ENCODE results near the gene CCDC50.

CCDC50 gene

DNA sequence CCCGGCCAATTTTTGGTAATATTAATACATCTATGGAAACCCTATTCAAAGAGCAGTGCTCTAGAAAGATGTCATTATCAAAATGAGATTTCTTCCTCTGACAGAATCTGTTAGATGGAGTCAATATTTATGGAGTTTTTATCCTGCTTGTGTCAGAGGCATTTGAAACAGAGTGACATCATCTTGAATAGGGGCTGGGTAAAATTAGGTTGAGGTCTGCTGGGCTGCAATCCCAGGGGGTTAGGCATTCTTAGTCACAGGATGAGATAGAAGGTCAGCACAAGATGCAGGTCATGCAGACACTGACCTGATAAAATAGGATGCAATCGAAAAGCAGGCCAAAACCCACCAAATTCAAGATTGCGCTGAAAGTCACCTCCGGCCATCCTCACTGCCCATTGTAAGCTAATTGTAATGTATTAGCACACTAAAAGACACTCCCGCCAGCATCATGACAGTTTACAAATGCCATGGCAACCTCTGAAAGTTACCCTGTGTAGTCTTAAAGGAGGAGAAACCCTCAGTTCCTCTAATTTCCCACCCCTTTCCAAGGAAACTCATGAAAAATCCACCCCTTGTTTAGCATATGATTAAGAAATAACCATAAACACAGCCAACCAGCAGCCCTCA lies 27.3 kb upstream of the CCDC50 start:
- Histone ChIP-seq H3K9me3 (ENCODE audit: low read length) (no peaks in the 10 kb centered on the region), H3K36me3 (ENCODE audit: insufficient read depth, low read length) (no peaks in the 10 kb centered on the region), H2AFZ (ENCODE audit: low read depth, low read length) (no peak overlapping the region), H3K4me3 (ENCODE audit: low read length) (no peak overlapping the region), H3K27me3 (ENCODE audit: insufficient read depth, low read length) (no peaks in the 10 kb centered on the region), H3K4me1 (ENCODE audit: insufficient read depth, low read length) (peaks cover 11% of the 10 kb centered on the region)

DNA sequence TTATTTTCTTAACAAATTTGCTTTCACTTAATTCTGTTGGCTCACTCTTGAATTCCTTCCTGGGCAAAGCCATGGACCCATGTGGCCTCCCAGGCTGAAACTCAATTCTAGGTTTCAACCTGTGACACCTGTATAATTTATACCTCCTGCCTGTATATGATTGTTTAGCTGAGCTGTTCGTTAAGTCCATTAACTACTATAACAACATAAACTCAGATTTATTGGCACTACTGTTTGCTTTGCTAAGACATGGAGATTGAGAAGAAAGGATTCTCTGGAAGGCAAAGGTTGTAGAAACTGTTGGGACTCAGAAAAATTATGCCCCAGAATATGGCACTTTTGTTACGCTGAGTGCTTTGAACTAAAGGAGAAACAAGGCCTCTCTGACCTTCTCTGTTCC lies 26.7 kb upstream of the CCDC50 start:
- H3K4me1 ChIP-seq (ENCODE audit: insufficient read depth, low read length), result peaks cover 11% of the 10 kb centered on the region
- H3K36me3 ChIP-seq (ENCODE audit: insufficient read depth, low read length), result no peaks in the 10 kb centered on the region
- no peaks in the 10 kb centered on the region for H3K9me3 ChIP-seq (ENCODE audit: low read length)
- H3K27me3 ChIP-seq (ENCODE audit: insufficient read depth, low read length), result no peaks in the 10 kb centered on the region
- no peak overlapping the region for H3K4me3 ChIP-seq (ENCODE audit: low read length)
- H2AFZ ChIP-seq (ENCODE audit: low read depth, low read length), result no peak overlapping the region

DNA sequence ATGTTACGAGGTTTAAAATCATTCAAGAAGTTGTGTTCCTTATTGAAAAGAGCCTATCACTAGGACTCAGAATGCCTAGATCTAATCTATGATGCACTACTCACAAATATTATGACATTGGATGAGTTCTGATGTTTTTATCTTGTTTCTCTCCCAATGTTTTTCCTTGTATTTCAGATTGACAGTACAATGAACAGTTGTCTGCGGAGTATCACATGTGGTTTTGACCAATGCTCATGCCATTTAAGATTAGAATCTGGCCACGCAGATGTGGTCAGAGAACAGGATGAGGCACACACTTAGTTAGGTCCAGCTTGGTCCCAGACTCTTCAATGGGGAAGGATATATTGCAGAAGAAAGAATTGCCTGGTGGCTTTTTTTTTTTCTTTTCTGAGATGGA lies 25.6 kb upstream of the CCDC50 start:
- Histone ChIP-seq H3K9me3 (ENCODE audit: low read length) (no peaks in the 10 kb centered on the region), H3K36me3 (ENCODE audit: insufficient read depth, low read length) (no peaks in the 10 kb centered on the region), H3K4me3 (ENCODE audit: low read length) (no peak overlapping the region), H2AFZ (ENCODE audit: low read depth, low read length) (no peak overlapping the region), H3K4me1 (ENCODE audit: insufficient read depth, low read length) (peaks cover 11% of the 10 kb centered on the region), H3K27me3 (ENCODE audit: insufficient read depth, low read length) (no peaks in the 10 kb centered on the region)

DNA sequence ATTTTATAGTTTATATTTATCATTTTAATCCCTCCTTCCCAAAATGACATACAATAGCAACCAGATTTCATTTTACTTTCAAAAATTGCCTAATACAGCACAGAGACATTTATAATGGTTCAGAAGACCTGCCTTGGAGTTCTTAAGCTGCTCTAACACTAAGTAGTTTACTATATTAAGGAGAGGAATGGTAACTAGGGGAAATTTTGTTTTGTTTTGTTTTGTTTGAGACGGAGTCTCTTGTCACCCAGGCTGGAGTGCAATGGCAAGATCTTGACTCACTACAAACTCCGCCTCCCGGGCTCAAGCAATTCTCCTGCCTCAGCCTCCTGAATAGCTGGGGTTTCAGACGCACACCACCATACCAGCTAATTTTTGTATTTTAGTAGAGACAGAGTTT lies 22.8 kb upstream of the CCDC50 start:
- H3K27me3 ChIP-seq (ENCODE audit: insufficient read depth, low read length), result no peaks in the 10 kb centered on the region
- no peaks in the 10 kb centered on the region for H3K9me3 ChIP-seq (ENCODE audit: low read length)
- H3K36me3 ChIP-seq (ENCODE audit: insufficient read depth, low read length), result no peaks in the 10 kb centered on the region
- no peak overlapping the region for H3K4me3 ChIP-seq (ENCODE audit: low read length)
- H2AFZ ChIP-seq (ENCODE audit: low read depth, low read length), result no peak overlapping the region
- H3K4me1 ChIP-seq (ENCODE audit: insufficient read depth, low read length), result peaks cover 11% of the 10 kb centered on the region

DNA sequence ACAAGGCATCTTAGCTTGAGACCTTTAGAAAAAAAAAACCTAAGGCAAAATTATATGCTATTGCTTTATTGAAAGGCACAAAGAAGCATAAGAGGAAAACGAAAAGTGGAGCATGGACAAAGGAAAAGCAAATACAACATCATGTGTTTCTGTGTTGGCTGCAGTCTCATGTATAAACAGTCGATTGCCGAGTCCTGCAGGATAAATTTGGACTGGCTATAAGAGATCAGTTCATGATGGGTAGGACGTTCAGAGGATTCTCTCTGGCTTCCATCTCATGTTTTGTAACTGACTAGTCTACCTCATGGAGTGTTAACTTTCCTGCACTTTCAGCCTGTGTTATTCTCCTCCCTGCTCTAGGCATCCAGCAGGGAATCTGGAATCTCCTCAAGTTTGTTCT lies 21.9 kb upstream of the CCDC50 start:
- Histone ChIP-seq H3K4me3 (ENCODE audit: low read length) (no peak overlapping the region), H2AFZ (ENCODE audit: low read depth, low read length) (no peak overlapping the region), H3K4me1 (ENCODE audit: insufficient read depth, low read length) (peaks cover 5% of the 10 kb centered on the region), H3K27me3 (ENCODE audit: insufficient read depth, low read length) (no peaks in the 10 kb centered on the region), H3K9me3 (ENCODE audit: low read length) (no peaks in the 10 kb centered on the region), H3K36me3 (ENCODE audit: insufficient read depth, low read length) (no peaks in the 10 kb centered on the region)

DNA sequence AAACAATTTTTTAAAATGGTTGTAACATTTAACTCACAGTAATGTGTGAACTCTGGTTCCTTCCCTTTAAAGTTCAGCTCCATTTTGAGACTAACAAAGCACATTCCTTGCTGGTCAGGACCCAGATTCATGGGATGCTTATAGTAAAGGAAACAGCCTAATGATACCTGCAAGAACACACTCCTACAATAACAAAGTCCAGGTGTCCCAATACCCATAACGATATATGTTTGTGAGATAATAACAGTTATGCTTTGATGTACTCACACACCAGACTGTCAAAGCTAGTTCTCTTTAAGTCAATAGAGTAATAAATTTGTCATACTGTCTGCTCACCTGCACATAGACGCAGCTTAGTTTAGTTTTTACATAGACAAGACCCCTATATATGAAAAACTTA lies 15.9 kb upstream of the CCDC50 start:
- Histone ChIP-seq H3K4me1 (ENCODE audit: insufficient read depth, low read length) (no peaks in the 10 kb centered on the region), H3K9me3 (ENCODE audit: low read length) (no peaks in the 10 kb centered on the region), H2AFZ (ENCODE audit: low read depth, low read length) (no peak overlapping the region), H3K36me3 (ENCODE audit: insufficient read depth, low read length) (no peaks in the 10 kb centered on the region), H3K4me3 (ENCODE audit: low read length) (no peak overlapping the region), H3K27me3 (ENCODE audit: insufficient read depth, low read length) (no peaks in the 10 kb centered on the region)

DNA sequence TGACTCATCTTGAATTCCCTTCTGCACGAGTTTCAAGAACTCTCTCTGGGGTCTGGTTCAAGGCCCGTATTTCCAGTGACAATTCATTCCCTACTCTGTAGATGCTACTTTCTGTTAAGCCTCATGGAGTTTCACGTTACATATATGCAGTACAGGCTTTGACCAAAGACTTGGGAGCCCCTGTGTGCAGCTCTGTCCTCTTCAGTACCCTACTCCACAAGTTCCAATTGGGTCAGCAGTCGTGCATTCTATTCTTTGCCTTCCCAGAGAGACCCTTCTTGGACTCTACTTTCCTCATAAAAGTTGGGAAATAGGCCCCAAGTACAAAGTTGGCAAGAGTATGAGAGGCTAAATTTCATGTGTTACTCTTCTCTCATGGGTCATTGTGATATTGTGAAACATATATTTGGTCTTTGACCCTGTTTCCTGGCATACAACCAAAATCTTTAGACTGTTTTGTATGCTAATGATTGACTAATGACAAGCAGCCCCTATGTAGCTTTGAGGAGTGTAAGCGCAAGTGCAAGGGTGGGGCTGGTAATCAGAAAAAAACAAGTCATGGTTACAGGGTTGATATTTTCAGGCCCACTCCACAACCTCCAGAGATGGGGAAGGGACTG lies 15.0 kb upstream of the CCDC50 start:
- H3K27me3 ChIP-seq (ENCODE audit: insufficient read depth, low read length), result no peaks in the 10 kb centered on the region
- H3K9me3 ChIP-seq (ENCODE audit: low read length), result no peaks in the 10 kb centered on the region
- no peak overlapping the region for H3K4me3 ChIP-seq (ENCODE audit: low read length)
- no peak overlapping the region for H2AFZ ChIP-seq (ENCODE audit: low read depth, low read length)
- H3K4me1 ChIP-seq (ENCODE audit: insufficient read depth, low read length), result no peaks in the 10 kb centered on the region
- H3K36me3 ChIP-seq (ENCODE audit: insufficient read depth, low read length), result no peaks in the 10 kb centered on the region

DNA sequence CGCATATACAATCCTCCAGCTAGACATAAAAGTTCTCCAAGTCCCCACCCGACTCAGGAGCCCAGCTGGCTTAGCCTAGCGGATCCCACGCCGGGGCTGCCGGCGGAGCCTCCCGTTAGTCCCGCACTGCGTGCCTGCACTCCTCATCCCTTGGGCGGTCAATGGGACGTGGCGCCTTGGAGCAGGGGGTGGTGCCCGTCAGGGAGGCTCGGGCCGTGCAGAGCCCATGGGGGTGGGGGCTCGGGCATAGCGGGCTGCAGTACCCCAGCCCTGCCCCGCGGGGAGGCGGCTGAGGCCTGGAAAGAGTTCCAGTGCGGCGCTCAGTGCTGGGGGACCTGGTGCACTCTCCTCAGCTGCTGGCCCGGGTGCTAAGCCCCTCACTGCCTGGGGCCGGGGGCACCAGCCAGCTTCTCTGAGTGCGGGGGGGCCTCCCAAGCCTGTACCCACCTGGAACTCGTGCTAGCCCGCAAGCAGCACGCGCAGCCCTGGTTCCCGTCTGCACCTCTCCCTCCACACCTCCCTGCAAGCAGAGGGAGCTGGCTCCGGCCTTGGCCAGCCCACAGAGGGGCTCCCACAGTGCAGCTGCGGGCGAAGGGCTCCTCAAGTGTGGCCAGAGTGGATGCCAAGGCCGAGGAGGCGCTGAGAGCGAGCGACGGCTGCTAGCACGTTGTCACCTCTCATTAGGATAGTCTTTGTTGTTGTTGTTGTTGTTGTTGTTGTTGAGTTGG lies 12.2 kb upstream of the CCDC50 start:
- no peak overlapping the region for H2AFZ ChIP-seq (ENCODE audit: low read depth, low read length)
- no peaks in the 10 kb centered on the region for H3K36me3 ChIP-seq (ENCODE audit: insufficient read depth, low read length)
- H3K27me3 ChIP-seq (ENCODE audit: insufficient read depth, low read length), result no peaks in the 10 kb centered on the region
- H3K4me3 ChIP-seq (ENCODE audit: low read length), result no peak overlapping the region
- H3K4me1 ChIP-seq (ENCODE audit: insufficient read depth, low read length), result no peaks in the 10 kb centered on the region
- no peaks in the 10 kb centered on the region for H3K9me3 ChIP-seq (ENCODE audit: low read length)

DNA sequence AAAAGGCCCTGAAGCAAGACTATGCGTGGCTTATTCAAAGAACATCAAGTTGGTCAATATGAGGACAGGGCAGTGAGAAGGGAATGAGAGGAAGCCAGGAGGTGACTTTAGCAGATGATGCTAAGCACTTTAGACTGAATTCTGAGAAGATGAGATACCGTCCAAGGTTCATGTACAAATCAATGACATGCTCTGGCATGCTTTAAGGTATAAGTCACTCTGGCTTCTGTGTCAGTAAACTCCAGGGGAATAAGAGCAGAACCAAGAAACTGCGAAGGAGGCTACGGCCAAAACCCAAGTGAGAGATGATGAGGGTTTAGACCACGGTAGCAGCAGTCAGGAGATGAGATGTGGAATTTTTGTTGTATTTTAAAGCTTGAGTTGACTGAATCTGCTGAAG lies 8.9 kb upstream of the CCDC50 start:
- Histone ChIP-seq H3K36me3 (ENCODE audit: insufficient read depth, low read length) (no peaks in the 10 kb centered on the region), H3K27me3 (ENCODE audit: insufficient read depth, low read length) (no peaks in the 10 kb centered on the region), H2AFZ (ENCODE audit: low read depth, low read length) (no peak overlapping the region)

DNA sequence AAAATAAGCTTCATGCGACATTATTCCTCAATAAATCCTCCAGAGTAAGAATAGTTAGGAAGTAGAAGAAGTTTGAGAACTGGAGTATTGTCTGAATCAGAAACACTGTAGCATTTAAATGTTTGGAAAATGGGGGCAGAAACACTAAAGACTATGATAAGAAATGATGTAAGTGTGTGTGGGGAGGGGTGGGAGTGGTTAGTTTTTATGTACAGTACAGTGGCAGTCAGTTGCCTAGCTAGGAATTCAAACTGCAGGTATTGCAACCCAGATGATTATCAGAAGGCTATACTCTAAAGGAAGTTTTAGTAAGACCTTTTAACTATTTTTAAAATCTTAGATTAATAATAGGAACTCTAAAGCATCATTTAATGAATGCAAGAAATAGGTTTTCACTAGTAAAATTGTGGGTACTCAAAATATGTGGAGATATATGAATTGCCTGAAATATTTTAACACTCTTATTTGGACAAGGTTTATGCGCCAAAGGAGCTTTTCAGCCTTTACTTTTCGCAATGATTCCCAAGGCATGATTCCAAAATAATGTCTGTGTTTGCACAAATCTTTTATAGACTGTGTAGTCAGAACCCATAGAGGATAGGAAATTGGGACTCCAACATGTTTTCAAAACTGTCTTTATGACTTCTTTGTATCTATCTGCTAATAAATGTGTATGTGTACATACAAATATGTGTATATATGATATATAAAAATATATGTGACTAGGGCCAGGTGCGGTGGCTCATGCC lies 8.0 kb upstream of the CCDC50 start:
- H3K4me3 ChIP-seq (ENCODE audit: low read length), result no peak overlapping the region

More for the DNA sequence above, 8.9 kb upstream of the CCDC50 start:
- Histone ChIP-seq H3K9me3 (ENCODE audit: low read length) (no peaks in the 10 kb centered on the region), H3K4me3 (ENCODE audit: low read length) (no peak overlapping the region), H3K4me1 (ENCODE audit: insufficient read depth, low read length) (no peaks in the 10 kb centered on the region)

DNA sequence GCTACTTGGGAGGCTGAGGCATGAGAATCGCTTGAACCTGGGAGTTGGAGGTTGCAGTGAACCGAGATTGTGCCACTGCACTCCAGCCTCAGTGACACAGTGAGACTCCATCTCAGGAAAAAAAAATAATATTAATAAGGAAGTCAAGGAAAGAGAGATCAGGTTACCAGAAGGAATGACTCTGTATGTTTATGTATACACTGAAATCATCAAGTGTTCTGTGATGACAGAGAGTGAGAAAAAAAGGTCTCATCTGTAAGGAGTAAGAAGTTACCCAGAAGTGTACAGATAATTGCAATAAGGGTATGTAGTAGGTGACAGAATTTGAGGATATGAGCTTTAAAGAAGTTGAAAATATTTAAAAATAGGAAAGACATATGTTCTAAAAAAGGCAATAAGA lies 4.3 kb upstream of the CCDC50 start:
- Histone ChIP-seq H3K4me1 (ENCODE audit: insufficient read depth, low read length) (peaks cover 8% of the 10 kb centered on the region), H2AFZ (ENCODE audit: low read depth, low read length) (no peak overlapping the region), H3K36me3 (ENCODE audit: insufficient read depth, low read length) (no peaks in the 10 kb centered on the region), H3K27me3 (ENCODE audit: insufficient read depth, low read length) (no peaks in the 10 kb centered on the region), H3K4me3 (ENCODE audit: low read length) (no peak overlapping the region), H3K9me3 (ENCODE audit: low read length) (no peaks in the 10 kb centered on the region)

More for the DNA sequence above, 8.0 kb upstream of the CCDC50 start:
- no peaks in the 10 kb centered on the region for H3K9me3 ChIP-seq (ENCODE audit: low read length)
- no peak overlapping the region for H2AFZ ChIP-seq (ENCODE audit: low read depth, low read length)
- H3K36me3 ChIP-seq (ENCODE audit: insufficient read depth, low read length), result no peaks in the 10 kb centered on the region
- no peaks in the 10 kb centered on the region for H3K4me1 ChIP-seq (ENCODE audit: insufficient read depth, low read length)
- no peaks in the 10 kb centered on the region for H3K27me3 ChIP-seq (ENCODE audit: insufficient read depth, low read length)

DNA sequence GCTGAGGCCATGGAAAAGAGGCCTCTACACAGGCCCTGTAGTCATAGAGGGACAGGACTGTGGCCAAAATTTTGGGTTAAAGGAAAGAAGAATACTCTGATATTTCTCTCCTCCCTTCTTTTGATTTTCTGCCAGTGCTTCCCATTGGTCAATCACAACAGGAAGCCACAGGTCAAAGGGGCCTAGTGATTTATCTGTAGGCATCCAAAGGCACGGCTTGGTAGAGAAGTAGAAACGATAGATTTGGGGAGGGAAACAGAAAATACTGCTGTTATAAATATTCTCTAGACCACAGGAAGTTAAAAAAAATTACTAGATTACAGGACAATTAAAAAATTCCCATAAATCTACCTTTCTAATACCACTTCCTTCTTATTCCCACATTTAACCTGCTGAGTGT lies 1.7 kb upstream of the CCDC50 start:
- H3K36me3 ChIP-seq (ENCODE audit: insufficient read depth, low read length), result no peaks in the 10 kb centered on the region
- H3K4me1 ChIP-seq (ENCODE audit: insufficient read depth, low read length), result peaks cover 20% of the 10 kb centered on the region
- no peak overlapping the region for H3K4me3 ChIP-seq (ENCODE audit: low read length)
- H3K27me3 ChIP-seq (ENCODE audit: insufficient read depth, low read length), result no peaks in the 10 kb centered on the region
- no peak overlapping the region for H2AFZ ChIP-seq (ENCODE audit: low read depth, low read length)
- H3K9me3 ChIP-seq (ENCODE audit: low read length), result no peaks in the 10 kb centered on the region

DNA sequence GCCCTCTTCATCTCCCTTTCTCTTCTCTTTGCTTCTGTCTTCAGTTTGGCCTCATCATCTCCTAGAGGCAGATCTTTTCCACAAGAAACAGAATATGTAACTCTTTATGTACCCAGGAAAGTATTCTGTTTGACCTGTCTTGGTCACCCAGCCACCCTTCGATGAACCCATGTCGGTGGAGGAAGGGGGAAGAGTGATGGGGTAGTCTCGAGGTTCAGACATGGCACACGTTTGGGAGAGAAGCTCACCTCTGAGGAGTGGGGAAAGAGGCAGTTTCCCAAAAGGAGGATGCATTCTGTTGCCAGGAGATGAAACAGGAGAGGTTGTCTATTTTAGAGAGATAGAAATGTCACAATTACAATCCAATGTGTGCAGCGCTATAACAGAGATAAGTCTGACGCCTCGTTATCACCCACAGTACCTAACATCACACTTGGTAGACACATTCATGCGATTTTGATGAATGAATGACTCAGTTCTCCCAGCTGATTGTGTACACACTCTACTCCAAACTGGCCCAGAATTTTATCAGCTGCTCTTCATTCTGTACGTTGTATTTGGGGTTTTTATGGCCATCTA lies 722 bp upstream of the CCDC50 start:
- peak overlapping the region; percentile 75 for H2AFZ ChIP-seq (ENCODE audit: low read depth, low read length)
- H3K4me1 ChIP-seq (ENCODE audit: insufficient read depth, low read length), result peaks cover 22% of the 10 kb centered on the region
- no peaks in the 10 kb centered on the region for H3K9me3 ChIP-seq (ENCODE audit: low read length)
- no peaks in the 10 kb centered on the region for H3K27me3 ChIP-seq (ENCODE audit: insufficient read depth, low read length)
- H3K36me3 ChIP-seq (ENCODE audit: insufficient read depth, low read length), result no peaks in the 10 kb centered on the region
- H3K4me3 ChIP-seq (ENCODE audit: low read length), result peak overlapping the region; percentile 75
